HG03025 (cell line): Measurements from ENCODE around the gene CCDC3.

Experiments
- ATAC-seq: cut with Tn5 transposase; IDR thresholded peaks from one replicate; pipeline ENCODE4 v1.9.1; 2021; ENCODE audit warnings: mild to moderate bottlenecking, moderate library complexity; ENCODE audit not compliant: unreplicated experiment, low FRiP score

CCDC3 gene

DNA sequence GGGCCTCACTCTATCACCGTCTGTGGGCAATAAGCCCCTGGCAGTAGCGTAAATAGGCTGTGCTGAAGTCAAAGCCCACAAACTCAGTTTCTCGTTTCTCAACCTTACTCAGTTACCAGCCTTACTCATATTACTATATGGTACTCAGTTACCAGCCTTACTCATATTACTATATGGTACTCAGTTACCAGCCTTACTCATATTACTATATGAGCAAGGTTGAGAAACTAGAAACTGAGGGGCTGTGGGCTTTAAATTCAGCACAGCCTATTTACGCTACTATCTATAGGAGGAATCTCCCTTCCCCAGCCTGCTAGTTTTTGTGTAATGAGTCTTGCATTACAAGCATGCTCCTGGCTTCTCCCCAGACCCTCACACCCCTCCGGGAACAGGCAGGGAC is 35.4 kb downstream of the CCDC3 start:
- no peak for ATAC-seq

DNA sequence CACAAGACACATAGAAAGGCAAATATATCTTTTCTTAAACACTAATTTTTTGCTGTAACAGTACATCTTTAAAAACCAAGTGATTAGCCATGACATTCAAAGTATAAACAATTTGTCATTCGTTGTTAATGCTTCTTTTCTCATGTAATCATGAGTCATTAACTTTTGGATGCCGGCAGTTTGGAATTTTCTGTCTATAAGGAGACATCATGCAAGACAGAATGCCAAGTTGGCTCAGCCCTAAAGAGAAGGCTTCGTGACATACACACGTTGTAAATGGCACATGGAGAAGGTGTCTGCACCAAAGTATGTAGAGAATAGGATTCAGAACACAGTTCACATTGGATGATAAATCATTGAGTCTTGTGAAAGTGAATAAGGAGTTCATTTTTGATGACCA is 35.9 kb downstream of the CCDC3 start:
- ATAC-seq = no peak

DNA sequence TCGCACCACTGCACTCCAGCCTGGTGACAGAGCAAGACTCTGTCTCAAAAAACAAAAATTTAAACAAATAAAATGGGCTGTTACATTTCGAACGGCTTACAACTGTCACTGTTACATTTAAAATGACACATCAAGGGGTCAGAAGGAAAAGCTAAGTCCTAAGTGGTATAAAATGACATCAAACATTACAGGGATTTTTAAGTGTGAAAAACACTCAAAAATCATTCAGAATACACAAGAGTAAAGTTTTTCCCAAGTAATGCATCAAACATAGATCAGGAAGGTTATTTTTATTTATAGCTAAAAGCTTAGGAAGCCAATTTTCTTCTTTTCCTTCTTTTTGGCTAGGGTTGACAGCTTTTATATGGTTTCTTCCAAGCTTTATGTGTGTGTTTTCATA is 39.0 kb downstream of the CCDC3 start:
- ATAC-seq = no peak

DNA sequence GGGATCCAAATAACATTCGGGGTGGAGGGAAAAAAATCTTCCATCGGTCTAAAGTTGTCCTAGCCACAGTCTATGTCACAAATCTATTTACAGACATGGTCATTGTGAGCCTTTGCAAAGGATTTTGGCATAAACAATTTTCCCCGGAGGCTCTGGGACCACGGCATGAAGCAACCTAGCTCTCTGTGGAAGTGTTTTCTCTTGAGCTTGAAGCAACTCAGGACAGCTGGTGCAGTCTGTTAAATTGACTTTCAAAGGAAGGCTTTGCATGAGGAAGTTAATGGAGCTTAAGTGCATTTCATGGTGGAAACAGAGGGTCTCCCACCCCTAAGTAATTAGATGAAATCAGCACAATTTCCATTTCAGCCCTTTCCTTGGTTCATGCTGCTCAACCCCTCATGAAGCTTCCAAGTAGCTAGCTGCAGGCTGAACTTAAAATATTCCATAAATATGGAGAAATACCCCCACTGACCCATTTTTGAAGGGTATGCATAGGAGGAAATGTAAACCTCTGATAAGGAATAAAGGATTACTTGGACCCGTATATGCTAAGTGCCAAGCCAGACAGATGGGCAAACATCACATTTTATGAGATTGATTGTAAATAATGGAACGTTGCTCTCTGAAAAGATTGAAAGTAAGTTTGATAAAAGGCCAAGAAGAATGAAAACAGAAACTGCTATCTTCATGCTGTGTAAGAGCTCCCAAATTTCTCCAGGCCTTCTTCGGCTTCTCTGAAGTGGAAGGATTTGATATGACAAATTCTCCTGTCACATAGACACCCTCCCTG is 39.9 kb downstream of the CCDC3 start:
- no peak for ATAC-seq

DNA sequence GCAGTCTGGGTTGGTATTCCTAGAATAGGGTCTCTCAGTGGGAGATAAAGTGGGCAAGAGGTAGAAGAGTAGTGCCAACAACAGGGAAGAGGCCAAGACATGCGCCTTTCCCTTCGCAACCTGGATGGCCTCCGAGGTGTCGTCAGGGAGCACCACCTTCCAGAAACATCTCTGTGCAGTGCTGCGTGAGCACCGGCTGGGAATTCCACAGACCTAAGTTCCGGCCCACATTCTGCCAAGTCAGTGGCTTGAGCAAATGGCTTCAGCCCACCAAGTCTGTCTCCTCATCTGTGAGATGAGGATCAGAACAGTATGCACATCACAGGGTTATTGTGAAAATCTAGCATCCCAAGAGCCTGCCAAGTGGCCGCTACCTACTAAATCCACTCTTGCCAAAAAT is 40.6 kb downstream of the CCDC3 start:
- no peak for ATAC-seq

DNA sequence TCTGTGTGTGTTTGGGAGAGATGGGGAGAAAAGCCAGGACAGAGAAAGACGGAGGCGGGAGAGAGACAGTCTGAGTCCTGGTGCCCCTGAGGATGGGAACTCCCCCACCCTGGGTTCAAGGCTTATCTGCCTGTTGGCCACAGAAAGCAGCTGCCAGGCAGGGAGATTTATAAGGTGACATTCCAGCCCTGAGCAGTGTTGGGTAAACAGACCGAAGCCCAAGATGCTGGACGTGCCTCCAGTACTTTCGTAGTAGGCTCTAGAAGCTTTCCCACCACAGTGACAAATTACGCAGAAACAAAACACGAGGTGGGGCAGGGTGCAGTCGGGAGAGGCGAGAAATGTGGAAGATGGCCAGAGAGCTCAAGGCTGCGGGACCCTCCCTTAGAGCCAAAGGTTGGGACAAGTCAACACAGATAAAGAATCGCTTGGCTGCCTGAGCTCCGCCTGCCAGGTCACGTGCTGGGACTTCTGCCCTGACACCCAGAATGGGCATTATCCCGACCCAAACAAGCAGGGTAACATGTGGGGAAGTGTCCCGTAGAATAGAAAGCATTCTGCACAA is 41.1 kb downstream of the CCDC3 start:
- ATAC-seq = no peak

DNA sequence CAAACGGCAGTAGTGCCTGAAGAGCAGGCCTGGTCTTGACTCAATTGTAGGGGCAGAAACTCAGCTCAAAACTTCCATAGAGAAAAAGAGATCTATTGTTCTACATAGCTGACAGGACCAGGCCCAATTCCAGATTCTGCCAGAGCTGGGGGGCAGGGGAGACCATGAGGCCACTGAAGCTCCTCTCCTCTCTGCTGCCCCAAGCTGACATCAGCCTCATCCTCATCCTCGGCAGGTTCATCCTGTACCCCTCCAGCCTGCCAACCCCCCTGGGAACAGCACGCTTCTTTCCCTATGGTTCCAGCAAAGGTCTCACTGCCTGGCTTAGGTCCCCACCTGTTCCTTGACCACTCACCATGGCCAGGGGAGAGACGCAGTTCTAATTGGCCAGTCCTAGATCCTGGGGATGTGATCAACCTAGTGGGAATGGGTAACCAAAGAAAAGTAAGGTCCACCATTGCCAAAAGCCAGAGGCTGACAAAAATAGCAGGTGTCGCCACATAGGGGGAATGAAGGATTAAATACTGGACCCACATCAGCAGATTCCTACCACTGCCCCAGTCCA is 42.9 kb downstream of the CCDC3 start:
- no peak for ATAC-seq

DNA sequence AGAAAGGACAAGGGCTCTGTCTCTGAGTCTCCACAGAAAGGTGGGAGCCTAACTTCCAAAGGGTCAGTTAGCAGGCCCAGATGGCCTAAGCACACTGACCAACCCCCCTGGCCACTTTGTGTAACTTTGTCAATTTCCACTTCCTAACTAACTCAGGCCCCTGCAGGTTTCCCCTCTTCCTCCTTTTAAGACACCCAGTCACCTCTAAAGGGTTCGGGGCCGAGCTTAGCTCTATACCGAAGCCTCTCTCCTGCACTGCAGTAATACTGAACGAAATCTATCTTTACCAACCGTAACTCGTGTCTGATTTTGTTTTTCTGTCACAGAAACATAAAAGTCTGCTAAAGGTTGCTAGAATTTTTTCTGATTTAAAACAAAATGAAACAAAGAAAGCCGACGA is 44.4 kb downstream of the CCDC3 start:
- ATAC-seq = no peak

DNA sequence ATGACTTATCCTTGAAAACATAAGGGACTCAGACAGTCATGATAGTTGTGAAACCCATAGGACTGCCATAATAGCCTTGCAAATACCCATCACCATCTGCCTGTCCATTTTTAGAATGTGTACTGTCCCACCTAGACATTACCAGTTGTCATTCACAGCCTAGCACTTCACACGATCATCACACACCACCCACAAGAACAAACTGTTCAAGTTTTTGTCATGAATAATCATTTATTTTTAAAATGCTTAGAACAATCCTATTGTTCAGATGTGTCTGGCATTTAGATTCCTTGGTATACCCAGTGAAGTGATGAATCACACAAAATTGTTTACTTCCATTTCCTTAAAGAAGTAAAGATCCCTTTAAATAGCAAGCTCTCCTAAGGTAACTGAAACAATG is 46.6 kb downstream of the CCDC3 start:
- no peak for ATAC-seq

DNA sequence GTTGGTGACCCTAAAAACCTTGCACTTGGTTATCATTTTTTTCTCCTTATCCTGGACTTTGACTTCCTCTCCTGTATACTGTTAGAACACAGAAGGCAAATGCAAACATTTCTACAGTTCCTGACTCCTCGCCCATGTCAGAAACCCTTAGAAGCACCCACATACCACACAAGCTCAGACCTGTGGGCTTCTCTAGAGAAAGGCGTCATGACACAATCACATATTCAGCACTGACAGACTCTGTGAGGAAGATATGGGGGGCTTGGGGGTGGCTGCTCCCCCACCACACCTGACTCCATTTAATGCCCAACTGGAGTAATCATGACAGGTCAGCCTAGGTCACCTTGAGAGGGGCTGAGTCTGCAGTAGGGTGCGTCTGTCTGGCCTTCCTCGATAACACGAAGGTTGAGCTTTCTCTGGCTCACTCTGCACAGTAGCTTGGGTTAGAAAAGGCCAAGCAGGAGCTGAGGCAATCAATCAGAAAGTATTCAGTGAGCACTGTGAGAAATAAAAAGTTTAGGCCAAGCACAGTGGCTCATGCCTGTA is 50.9 kb downstream of the CCDC3 start:
- no peak for ATAC-seq

DNA sequence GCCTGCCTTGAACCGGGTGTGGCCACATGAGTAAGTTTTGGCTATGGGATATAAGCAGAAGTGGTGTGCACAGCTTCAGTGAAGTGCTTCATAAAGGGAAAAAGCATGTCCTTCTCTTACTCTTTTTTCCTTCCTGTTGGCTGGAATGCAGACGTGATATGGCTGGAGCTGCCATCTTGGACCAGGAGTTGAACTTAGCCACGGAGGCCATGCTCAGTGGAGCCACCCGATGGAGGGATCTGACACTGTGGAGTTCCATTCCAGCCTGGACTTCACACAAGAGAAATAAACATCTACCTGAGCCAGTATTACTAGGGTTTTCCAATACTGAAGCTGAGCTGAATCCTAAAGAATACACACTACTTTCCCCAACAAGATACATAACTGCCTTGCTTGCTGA is 52.3 kb downstream of the CCDC3 start:
- no peak for ATAC-seq

DNA sequence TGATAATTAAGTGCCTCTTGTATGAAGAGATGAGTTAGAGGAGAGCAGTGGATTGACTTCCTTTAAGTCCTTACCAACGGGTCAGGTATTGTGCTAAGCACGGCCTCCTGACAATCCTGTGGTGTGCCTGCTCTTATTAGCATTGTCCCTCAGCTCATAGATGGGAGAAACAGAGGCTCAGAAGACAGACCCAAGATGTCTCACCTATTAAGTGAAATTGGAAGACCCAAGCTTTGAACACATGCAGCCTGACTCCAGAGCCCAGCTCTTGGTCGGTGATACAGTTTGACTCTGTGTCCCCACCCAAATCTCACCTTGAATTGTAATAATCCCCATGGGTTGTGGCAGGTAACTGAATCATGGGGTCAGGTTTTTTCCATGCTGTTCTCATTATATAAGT is 53.8 kb downstream of the CCDC3 start:
- no peak for ATAC-seq

DNA sequence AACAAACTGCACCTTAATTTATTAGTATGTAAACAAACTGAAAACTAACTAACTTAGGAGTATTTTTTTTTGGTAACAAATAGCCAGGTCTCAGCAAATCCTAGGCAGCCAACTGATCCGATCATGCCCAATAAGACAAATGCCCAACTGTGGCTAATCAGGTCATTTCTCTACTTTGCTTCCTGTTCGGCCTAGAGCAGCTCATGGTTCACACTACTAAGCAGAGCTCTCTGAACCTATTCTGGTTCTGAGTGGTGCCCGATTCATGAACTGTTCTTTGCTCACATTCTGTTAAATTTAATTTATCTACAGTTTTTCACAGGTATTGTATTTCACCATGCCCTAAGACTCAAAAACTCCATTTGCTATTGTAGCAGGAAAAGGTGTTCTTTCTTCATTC is 55.1 kb downstream of the CCDC3 start:
- ATAC-seq = no peak

DNA sequence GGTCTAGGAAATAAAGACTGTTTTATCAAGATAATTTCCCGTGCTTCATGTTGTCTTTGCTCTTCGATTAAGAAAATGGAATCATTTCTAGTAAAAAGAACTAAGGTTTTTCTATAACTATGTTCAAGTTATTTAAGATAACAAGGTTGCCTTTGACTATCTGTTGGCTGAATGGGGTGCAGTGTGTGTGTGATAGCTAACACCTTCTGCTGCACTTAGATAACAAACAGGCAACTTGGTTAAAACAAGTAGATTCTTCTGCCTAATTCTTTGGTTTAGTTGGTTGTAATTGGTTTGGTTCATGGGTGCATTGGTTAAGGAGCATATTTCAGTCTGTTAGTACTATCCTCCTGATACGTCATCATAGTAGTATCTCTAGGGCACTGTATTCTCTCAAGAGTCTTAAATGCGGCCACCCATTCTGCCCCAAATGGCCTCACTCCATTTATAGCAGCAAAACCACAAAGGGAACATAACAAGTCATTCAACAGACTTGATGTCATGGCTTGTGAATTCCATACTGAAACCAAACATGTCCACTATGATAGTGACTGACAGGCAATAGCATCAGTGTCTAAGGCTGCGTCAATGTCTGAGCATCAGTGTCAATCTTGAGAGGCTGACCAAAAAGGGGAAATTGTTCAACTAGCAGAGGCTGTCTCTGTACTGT is 55.7 kb downstream of the CCDC3 start:
- no peak for ATAC-seq

DNA sequence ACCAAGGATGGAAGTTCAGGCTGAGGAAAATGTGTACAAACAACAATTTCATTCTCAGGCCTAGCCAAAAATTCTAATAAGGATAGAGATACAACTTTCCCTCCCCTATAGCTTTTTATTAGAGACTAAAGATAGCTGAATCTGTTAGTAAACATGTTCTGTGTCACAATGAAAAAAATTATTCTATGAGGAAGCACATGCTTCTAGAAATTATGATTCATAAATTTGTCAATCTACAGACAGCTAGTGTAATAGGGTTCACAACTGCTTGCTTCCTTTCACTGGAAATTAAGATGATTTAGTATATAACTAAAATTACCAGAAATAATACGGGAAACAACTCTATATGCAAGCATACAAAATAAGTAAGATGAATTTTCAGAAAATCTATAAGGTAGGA is 56.6 kb downstream of the CCDC3 start:
- no peak for ATAC-seq

DNA sequence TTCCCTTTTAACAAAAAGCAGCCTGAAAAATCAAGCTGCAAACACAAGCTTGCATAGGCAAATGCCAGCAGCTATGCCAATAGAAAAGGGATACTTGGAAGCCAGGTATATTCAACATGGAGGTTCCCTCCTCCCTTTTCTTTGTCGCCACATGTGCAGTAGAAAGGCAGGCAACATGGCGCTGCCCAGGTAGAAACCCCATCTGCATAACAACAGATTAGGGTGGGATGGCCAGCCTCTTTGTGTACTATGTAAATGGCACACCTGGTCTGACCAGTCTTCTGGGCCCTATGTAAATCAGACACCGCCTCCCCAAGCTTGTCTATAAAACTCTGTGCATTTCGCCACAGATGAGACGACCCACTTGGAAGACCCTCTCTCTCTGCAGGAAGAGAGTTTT is 58.1 kb downstream of the CCDC3 start:
- ATAC-seq = no peak

DNA sequence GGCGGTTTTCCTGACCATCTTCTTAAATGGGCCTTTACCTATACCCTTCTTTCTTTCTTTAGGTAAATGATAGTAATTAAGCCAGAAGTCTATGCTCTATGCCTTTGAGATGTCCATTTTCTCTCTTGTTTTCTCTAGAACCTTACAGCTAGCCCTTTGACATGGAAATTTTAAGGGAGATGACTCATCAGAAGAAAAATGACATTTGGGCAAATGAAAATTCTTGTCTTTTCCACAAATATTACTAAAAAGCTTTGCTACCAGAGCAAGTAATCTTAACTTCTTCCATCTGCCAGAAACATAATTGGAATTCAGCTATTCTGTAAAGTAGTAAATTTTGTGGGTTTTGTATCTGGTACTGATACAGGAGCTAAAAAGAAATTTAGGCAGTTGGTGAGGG is 59.5 kb downstream of the CCDC3 start:
- no peak for ATAC-seq

DNA sequence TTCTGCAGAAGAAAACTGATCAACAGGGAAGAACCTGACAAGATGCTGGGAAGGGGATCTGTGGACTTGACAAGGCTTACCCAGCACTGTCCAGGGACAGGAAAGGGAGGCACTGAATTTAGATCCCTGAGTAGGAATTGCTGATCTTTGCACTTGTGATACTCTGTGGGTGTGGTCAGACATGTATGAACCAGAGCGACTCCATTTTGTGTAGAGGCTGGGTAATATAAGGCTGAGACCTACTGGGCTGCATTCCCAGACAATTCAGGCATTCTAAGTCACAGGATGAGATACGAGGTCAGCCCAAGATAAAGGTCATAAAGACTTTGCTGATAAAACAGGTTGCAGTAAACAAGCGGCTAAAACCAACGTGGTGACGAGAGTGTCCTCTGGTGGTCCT is 60.7 kb downstream of the CCDC3 start:
- no peak for ATAC-seq

DNA sequence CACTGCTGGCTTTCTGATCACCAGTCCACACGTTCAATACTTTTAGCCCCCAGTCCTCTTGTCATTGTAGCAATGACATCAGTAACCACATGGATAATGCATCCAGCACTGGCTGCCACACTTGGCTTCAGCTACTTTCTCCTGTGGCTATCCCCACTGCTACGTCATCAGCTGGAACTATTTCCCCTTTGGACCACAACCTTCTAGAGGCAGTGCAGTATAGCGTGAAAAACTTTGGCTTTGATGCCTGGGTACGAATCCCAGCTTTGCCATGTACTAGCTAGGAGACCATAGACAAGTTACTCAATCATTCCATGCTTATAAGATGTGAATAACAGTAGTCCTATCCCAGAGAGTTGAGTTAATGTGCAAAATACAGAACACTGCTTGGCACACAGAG is 63.2 kb downstream of the CCDC3 start:
- no peak for ATAC-seq

DNA sequence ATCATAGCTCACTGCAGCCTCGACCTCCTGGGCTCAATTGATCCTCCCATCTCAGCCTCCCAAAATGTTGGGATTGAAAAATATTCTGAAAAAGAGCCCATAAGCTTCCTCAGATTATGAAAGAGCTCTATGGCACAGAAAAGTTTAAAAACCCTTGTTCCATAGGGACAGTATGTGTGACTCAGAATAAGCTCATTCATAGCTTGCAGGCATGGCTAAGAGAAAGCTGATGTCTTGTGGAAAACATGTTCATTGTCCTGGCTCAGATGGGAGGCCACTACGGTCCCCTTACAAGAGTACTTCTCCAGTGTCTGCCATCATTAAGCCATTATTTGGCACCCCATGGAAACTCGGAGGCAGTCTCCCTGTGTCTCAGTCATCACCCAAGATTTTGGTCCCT is 64.0 kb downstream of the CCDC3 start:
- ATAC-seq = no peak

DNA sequence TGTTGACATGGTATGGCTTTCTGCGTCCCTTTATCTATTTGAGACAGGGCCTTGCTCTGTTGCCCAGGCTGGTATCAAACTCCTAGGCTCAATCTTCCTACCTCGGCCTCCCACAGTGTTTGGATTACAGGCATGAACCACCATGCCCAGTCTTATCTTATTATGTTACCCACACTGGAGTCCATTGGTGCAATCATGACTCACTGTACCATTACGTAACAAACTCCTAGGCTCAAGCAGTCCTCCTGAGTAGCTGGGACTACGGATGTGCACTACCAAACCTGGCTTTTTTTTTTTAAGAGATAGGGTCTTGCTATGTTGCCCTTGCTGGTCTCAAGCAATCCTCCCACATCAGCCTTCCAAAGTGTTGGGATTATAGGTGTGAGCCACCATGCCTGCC is 66.7 kb downstream of the CCDC3 start:
- no peak for ATAC-seq
